ENCODE data around the gene KIF2C. TPM values are rescaled to one million over a fixed set of nuclear protein-coding genes. Genes with fewer than 3 reads are reported as not detected.
"Not testable (repeated sequence)": the region's sequence is repeated elsewhere in the genome, so short reads cannot be mapped to it uniquely, and the experiment has no call there.

The KIF2C gene
- polyA plus RNA-seq, 4 donors, result 20.3 to 29.5 (median 24.4) TPM

DNA sequence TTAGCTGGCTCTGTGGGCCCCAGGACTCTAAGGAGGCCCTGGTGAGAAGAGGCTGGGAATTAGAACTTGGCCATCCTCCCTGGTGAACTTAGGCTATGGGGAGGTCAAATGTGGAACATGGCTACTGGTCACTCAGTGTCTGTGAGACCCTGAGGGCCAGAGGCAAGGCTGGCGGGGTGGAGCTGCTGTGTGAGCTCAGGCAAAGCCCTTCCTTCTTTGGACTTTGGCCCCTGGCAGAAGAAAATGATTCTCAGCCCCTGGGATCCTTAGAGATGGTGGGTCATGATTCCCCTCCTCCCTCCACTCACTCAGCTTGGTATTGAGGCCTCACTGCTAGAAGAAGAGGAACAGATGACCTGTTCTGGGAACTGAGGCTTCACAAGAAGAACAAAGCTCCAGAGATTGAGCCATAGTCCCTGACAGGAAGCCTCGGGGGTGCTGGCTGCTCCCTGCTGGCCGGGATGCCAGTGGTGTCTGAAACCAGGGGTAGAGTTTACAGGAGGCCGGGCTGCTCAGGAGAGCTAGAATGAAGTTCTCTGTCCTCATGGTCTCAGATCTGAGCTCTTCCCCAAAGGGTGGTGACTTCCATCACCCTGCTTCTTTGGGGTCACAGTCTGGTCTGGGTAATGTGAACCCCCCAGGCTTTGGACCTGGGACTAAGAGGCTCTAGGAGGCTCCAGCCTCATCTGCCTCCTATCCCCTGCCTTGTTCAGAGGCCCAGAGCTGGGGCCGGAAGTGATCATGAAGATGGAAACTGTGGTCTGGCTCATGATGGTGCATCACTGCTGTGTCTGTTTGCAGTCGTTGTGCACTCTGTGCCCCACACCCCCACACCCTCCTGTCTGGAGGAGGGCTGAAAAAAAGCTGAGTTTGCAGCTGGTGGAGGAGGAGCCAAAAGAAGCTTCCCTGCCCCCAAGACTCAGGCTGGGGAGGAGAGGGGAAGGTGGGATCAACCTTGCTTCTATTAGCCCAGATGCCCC lies 69.6 kb downstream of the KIF2C start:
- no peak for DNase-seq (ENCODE audit: low read depth in 4 of 4, low spot score in 3 of 4)

DNA sequence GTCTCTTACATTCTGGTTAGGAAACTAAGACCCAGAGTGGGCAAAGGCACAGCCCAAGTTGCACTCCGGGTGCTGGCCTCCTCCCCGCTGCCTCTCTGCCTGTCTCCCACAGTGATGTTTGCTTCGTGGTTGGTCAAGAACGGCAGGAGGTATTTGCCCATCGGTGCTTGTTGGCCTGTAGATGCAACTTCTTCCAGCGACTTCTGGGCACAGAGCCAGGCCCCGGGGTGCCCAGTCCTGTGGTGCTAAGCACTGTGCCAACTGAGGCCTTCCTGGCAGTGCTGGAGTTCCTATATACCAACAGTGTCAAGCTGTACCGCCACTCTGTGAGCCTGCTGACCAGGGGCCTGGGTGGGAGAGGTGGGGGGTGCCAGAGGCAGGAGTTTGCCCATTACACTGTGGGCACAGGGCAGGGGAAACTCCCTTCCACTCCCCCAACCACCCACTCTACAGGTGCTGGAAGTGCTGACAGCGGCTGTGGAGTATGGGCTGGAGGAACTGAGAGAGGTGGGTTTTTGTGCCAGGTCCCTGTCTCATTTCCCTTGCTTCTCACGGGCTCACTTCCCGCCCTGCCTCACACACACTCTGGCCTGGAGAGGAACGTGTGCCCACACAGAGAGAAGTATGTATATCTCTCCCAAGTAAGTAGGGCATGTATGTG lies 70.6 kb downstream of the KIF2C start:
- DNase-seq (ENCODE audit: low read depth in 4 of 4, low spot score in 3 of 4), result no peak

DNA sequence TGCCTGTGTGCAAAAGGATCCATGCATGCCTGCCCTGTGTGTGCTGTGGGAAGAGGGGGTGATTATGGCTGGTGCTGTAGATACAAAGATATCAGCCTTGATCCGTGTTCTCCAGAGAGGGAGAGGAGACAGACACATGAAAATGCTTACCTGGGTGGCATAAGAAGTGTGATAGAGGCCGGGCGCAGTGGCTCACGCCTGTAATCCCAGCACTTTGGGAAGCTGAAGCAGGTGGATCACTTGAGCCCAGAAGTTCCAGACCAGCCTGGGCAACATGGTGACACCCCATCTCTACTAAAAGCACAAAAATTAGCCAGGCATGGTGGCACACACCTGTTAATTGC lies 71.1 kb downstream of the KIF2C start:
- not testable (repeated sequence) for DNase-seq (ENCODE audit: low read depth in 4 of 4, low spot score in 3 of 4)

DNA sequence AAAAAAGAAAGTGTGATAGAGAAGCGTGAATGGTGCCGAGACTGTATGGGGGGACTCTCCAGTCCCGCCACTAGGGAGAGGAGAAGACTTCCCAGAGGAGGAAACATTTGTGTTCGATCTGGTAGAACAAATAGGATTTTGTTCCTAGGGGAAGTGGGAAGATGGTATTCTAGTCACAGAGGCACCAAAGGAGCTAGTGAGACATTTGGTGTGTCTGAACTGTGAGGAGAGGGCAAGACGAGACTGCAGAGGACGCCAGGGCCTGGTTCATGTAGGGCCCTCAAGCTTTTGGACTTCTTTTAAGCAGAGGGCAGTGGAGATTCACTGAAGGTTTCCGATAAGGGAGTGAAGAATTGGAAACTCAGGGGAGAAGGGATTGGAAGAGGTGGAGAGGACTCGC lies 71.6 kb downstream of the KIF2C start:
- no peak for DNase-seq (ENCODE audit: low read depth in 4 of 4, low spot score in 3 of 4)

DNA sequence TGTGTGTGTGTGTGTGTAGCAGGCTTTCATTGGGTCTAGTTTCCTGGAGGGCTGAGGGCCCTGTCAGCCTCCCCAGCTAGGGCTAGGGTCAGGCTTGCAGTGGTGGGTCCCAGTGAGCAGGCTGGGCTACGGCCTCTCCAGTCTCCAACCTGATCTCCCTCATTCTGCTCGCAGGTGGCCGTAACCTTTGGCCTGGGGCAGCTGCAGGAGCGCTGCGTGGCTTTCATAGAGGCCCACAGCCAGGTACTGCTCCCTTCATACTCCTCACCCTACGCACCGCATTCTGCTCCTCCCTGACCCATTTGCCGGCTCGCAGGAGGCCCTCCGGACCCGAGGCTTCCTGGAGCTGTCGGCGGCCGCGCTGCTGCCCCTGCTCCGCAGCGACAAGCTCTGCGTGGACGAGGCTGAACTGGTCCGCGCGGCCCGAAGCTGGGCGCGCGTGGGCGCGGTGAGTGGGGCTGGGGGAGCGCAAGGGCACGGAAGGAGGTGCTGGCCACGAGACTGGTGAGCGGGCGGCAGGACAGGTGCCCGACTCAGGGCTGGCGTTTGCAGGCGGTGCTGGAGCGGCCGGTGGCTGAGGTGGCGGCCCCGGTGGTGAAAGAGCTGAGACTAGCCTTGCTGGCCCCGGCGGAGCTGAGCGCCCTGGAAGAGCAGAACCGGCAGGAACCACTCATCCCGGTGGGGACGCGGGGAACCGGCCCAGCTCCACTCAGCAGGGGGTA lies 73.3 kb downstream of the KIF2C start:
- no peak for DNase-seq (ENCODE audit: low read depth in 4 of 4, low spot score in 3 of 4)

DNA sequence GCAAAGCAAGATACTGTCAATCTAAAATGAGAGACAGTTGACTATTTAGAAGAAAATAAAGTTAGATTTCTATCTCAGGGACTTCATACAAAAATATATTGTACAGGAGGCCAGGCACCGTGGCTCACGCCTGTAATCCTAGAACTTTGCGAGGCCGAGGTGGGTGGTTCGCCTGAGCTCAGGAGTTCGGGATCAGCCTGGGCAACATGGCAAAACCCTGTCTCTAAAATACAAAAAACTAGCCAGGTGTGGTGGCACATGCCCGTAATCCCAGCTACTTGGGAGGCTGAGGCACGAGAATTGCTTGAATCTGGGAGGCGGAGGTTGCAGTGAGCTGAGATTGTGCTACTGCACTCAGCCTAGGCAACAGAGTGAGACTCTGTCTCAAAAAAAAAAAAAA lies 76.3 kb downstream of the KIF2C start:
- DNase-seq (ENCODE audit: low read depth in 4 of 4, low spot score in 3 of 4), result not testable (repeated sequence)

DNA sequence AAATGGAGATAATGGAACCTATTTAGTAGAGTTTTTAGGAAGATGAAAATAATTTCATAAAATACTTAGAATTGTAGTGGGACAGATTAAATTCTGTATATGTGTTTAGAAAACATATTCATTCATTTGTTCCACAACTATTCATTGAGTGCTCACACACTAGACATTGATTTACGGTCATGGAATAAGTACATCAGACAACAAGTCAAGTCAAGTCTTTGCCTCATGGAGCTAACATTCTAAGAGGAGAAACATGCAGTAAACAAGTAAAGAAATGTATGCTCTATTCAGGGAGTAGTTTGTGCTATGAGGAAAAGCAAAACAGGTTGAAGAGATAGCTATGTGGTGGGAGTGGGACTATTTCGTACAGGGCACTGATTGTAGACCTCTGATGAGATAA lies 77.7 kb downstream of the KIF2C start:
- no peak for DNase-seq (ENCODE audit: low read depth in 4 of 4, low spot score in 3 of 4)

Other genes starting within 250 kb of the KIF2C start
- 10 to 100 TPM in 2 of 4 donors, 1 to 10 TPM in 2; 8.0 to 13.0 (median 11.1) TPM for gene TMEM53, start 65.4 kb upstream of the KIF2C start, polyA plus RNA-seq (ENCODE audit: insufficient read length in 4 of 4)
- gene ARMH1, start 65.1 kb upstream of the KIF2C start, polyA plus RNA-seq (ENCODE audit: insufficient read length in 4 of 4), result 1 to 10 TPM; 1.5 to 9.6 (median 7.1) TPM
- not detected for gene RNU5D-1, start 8.7 kb upstream of the KIF2C start, polyA plus RNA-seq (ENCODE audit: insufficient read length in 4 of 4)
- gene RPS8, start 35.7 kb downstream of the KIF2C start, polyA plus RNA-seq (ENCODE audit: insufficient read length in 4 of 4), result 1,000 to 10,000 TPM; 2,208 to 2,473 (median 2,326) TPM
- gene BEST4, start 48.3 kb downstream of the KIF2C start, polyA plus RNA-seq (ENCODE audit: insufficient read length in 4 of 4), result 1 to 10 TPM in 1 of 4 donors, under 1 TPM in 3; 0.50 to 1.0 (median 0.69) TPM
- 10 to 100 TPM in 1 of 4 donors, 1 to 10 TPM in 3; 5.9 to 16.1 (median 7.3) TPM for gene PLK3, start 60.5 kb downstream of the KIF2C start, polyA plus RNA-seq (ENCODE audit: insufficient read length in 4 of 4)
- gene DYNLT4, start 67.5 kb downstream of the KIF2C start, polyA plus RNA-seq (ENCODE audit: insufficient read length in 4 of 4), result under 1 TPM in 1 of 4 donors, not detected in 3; 0.30 TPM
- 10 to 100 TPM in 3 of 4 donors, 1 to 10 TPM in 1; 9.5 to 19.3 (median 12.7) TPM for gene BTBD19, start 68.7 kb downstream of the KIF2C start, polyA plus RNA-seq (ENCODE audit: insufficient read length in 4 of 4)
- 10 to 100 TPM in 1 of 4 donors, 1 to 10 TPM in 3; 4.2 to 11.6 (median 6.2) TPM for gene PTCH2, start 103.4 kb downstream of the KIF2C start, polyA plus RNA-seq (ENCODE audit: insufficient read length in 4 of 4)
- 10 to 100 TPM; 31.6 to 37.0 (median 33.0) TPM for gene EIF2B3, start 246.8 kb downstream of the KIF2C start, polyA plus RNA-seq (ENCODE audit: insufficient read length in 4 of 4)

All from left renal pelvis (tissue), 4 donors.